WTC11 (cell line): ENCODE data around the gene SLC46A1. TPM values are rescaled to one million over a fixed set of nuclear protein-coding genes. Genes with fewer than 3 reads are reported as not detected.

ENCODE experiments used
- ATAC-seq: fragments of 200-7000 bp; cut with Tn5 transposase; 2 replicates; pipeline ENCODE4 v1.10.0; 2021; ENCODE audit warnings: mild to moderate bottlenecking, moderate library complexity
- CTCF ChIA-PET: fragments of 300-600 bp; sonication (Branson Sonifier 250); formaldehyde crosslinking; loops from one replicate; lab custom pipeline; 2021; ENCODE audit warnings: antibody characterized with exemption; lab: Charles Lee
- POLR2A ChIA-PET: fragments of 350-600 bp; sonication (Branson Sonifier 250); formaldehyde crosslinking; loops from one replicate; lab custom pipeline; 2021; ENCODE audit warnings: antibody characterized with exemption; lab: Charles Lee
- DNase-seq: peaks from one replicate; pipeline ENCODE4 v3.0.0; 2021; ENCODE audit warnings: low spot score
- H3K27ac Mint-ChIP-seq: 2 replicates; pipeline ENCODE4 v1.8.0; 2021; ENCODE audit warnings: mixed read lengths
- H3K27me3 Mint-ChIP-seq: 2 replicates; pipeline ENCODE4 v1.8.0; 2021; ENCODE audit warnings: low read depth, mild to moderate bottlenecking, moderate library complexity, mixed read lengths
- H3K36me3 Mint-ChIP-seq: 2 replicates; pipeline ENCODE4 v1.8.0; 2021; ENCODE audit warnings: mixed read lengths
- H3K4me1 Mint-ChIP-seq: 2 replicates; pipeline ENCODE4 v1.8.0; 2022; ENCODE audit warnings: mixed read lengths
- H3K4me3 Mint-ChIP-seq: 2 replicates; pipeline ENCODE4 v1.8.0; 2021; ENCODE audit warnings: mild to moderate bottlenecking, moderate library complexity, mixed read lengths
- H3K9me3 Mint-ChIP-seq: 2 replicates; pipeline ENCODE4 v1.8.0; 2021; ENCODE audit warnings: mixed read lengths
- CBFB ChIP-seq: sonication (generic); formaldehyde crosslinking; IDR thresholded peaks from 2 replicates; pipeline ENCODE4 v1.8.1; 2022; ENCODE audit warnings: mild to moderate bottlenecking, low read depth, missing genetic modification reagents
- CREB1 ChIP-seq: sonication (generic); formaldehyde crosslinking; IDR thresholded peaks from 2 replicates; pipeline ENCODE4 v1.8.0; 2023; ENCODE audit warnings: mild to moderate bottlenecking, missing genetic modification reagents
- CREM ChIP-seq: sonication (generic); formaldehyde crosslinking; IDR thresholded peaks from 2 replicates; pipeline ENCODE4 v1.8.1; 2022; ENCODE audit warnings: mild to moderate bottlenecking, missing genetic modification reagents, moderate library complexity
- EMX1 ChIP-seq: fragments of 250-450 bp; sonication (Bioruptor Pico); IDR thresholded peaks from 2 replicates; pipeline ENCODE4 v1.8.0; 2021; ENCODE audit warnings: mild to moderate bottlenecking
- FOXP1 ChIP-seq: sonication (generic); formaldehyde crosslinking; IDR thresholded peaks from 2 replicates; pipeline ENCODE4 v1.8.0; 2022; ENCODE audit warnings: missing genetic modification reagents, mild to moderate bottlenecking, moderate library complexity, borderline replicate concordance
- FOXP4 ChIP-seq: sonication (generic); formaldehyde crosslinking; IDR thresholded peaks from 2 replicates; pipeline ENCODE4 v1.8.0; 2022; ENCODE audit warnings: mild to moderate bottlenecking, missing genetic modification reagents
- GRHL2 ChIP-seq: fragments of 250-450 bp; sonication (Bioruptor Pico); IDR thresholded peaks from 2 replicates; pipeline ENCODE4 v1.8.0; 2022; ENCODE audit warnings: mild to moderate bottlenecking, moderate library complexity; ENCODE audit not compliant: insufficient replicate concordance, severe bottlenecking
- HMGA2 ChIP-seq: fragments of 250-450 bp; sonication (Bioruptor Pico); IDR thresholded peaks from 2 replicates; pipeline ENCODE4 v1.4.0; 2021; ENCODE audit warnings: mild to moderate bottlenecking, moderate library complexity
- IRF1 ChIP-seq: sonication (generic); formaldehyde crosslinking; IDR thresholded peaks from 2 replicates; pipeline ENCODE4 v1.8.0; 2023; ENCODE audit warnings: missing genetic modification reagents
- KAT7 ChIP-seq: sonication (generic); formaldehyde crosslinking; IDR thresholded peaks from 2 replicates; pipeline ENCODE4 v1.8.1; 2023; ENCODE audit warnings: missing genetic modification reagents, mild to moderate bottlenecking, borderline replicate concordance
- NFE2L1 ChIP-seq: sonication (generic); formaldehyde crosslinking; IDR thresholded peaks from 2 replicates; pipeline ENCODE4 v1.8.1; 2023; ENCODE audit warnings: missing genetic modification reagents
- NR3C1 ChIP-seq: sonication (generic); formaldehyde crosslinking; conservative IDR thresholded peaks from 2 replicates; pipeline ENCODE4 v1.8.1; 2023; ENCODE audit warnings: low read depth, mild to moderate bottlenecking, missing genetic modification reagents
- RORB ChIP-seq: fragments of 250-450 bp; sonication (Bioruptor Pico); IDR thresholded peaks from 2 replicates; pipeline ENCODE4 v1.9.0; 2021; ENCODE audit warnings: mild to moderate bottlenecking
- SMAD3 ChIP-seq: sonication (generic); formaldehyde crosslinking; IDR thresholded peaks from 2 replicates; pipeline ENCODE4 v1.8.0; 2022; ENCODE audit warnings: missing genetic modification reagents, mild to moderate bottlenecking, borderline replicate concordance
- SMAD4 ChIP-seq: sonication (generic); formaldehyde crosslinking; IDR thresholded peaks from 2 replicates; pipeline ENCODE4 v1.8.0; 2022; ENCODE audit warnings: mild to moderate bottlenecking, missing genetic modification reagents
- TCF7 ChIP-seq: sonication (generic); formaldehyde crosslinking; IDR thresholded peaks from 2 replicates; pipeline ENCODE4 v1.8.0; 2022; ENCODE audit warnings: mild to moderate bottlenecking, low read depth, missing genetic modification reagents, moderate library complexity
- USF2 ChIP-seq: sonication (generic); formaldehyde crosslinking; IDR thresholded peaks from 2 replicates; pipeline ENCODE4 v1.8.1; 2023; ENCODE audit warnings: mild to moderate bottlenecking, missing genetic modification reagents, moderate library complexity
- ZNF138 ChIP-seq: sonication (generic); formaldehyde crosslinking; conservative IDR thresholded peaks from 2 replicates; pipeline ENCODE4 v1.8.1; 2022; ENCODE audit warnings: mild to moderate bottlenecking, moderate library complexity, missing genetic modification reagents
- ZNF425 ChIP-seq: fragments of 250-450 bp; sonication (Bioruptor Pico); conservative IDR thresholded peaks from 2 replicates; pipeline ENCODE4 v1.9.0; 2021; ENCODE audit warnings: mild to moderate bottlenecking
- ZNF532 ChIP-seq: fragments of 250-450 bp; sonication (Bioruptor Pico); IDR thresholded peaks from 2 replicates; pipeline ENCODE4 v1.9.0; 2021; ENCODE audit warnings: mild to moderate bottlenecking, borderline replicate concordance
- total RNA-seq: library from RNA; stranded (reverse); gene quantifications from 3 replicates; pipeline ENCODE4 v1.2.3, GENCODE V29; 2021
- TF ChIP-seq, protein P1 (sequence below): sonication (generic); formaldehyde crosslinking; IDR thresholded peaks from 2 replicates; pipeline ENCODE4 v1.8.0; 2022; ENCODE audit warnings: mild to moderate bottlenecking, missing genetic modification reagents
- TF ChIP-seq, protein P2 (sequence below): fragments of 200-600 bp; IDR thresholded peaks from 2 replicates; pipeline ENCODE4 v1.8.0; 2022; ENCODE audit warnings: antibody characterized with exemption

SLC46A1 gene
- total RNA-seq, 1 experiment from 2014 or later: 6.7 TPM

GRCh38 chr17:28399808-28400207 lies 6.2 kb downstream of the SLC46A1 start:
- Mint-ChIP-seq H3K36me3 (0 out of 2 replicates have a peak, but pooled peaks cover 3% of the 10 kb centered on the region), H3K4me3 (no peak overlapping the region), H3K9me3 (no peaks in the 10 kb centered on the region), H3K27ac (no peak overlapping the region), H3K4me1 (peaks cover 41% of the 10 kb centered on the region)
- CTCF ChIA-PET: interaction anchor here (2.6 kb wide), 1 partner anchor 17 kb away, joined by 10 read pairs; no protein-coding TSS in a partner anchor
- DNase-seq (no peak), ATAC-seq (no peak)
- TF ChIP-seq CREM (CRISPR knock-in tag): no peak
- no peak for TF ChIP-seq HMGA2
- no peak for TF ChIP-seq TCF7 (CRISPR knock-in tag)
- no peak for TF ChIP-seq NR3C1 (CRISPR knock-in tag)
- no peak for TF ChIP-seq ZNF532 (CRISPR knock-in tag)
- no peak for TF ChIP-seq CREB1 (CRISPR knock-in tag)
- TF ChIP-seq RORB: no peak
- TF ChIP-seq SMAD4 (CRISPR knock-in tag): no peak
- no peak for TF ChIP-seq USF2 (CRISPR knock-in tag)
- TF ChIP-seq CBFB (CRISPR knock-in tag): no peak
- no peak for TF ChIP-seq SMAD3 (CRISPR knock-in tag)
- no peak for TF ChIP-seq ZNF138 (CRISPR knock-in tag)
- no peak for TF ChIP-seq FOXP1 (CRISPR knock-in tag)
- TF ChIP-seq, all 79 proteins: peak for 0
- H3K27me3 Mint-ChIP-seq: peaks cover 32% of the 10 kb centered on the region
- POLR2A ChIA-PET: no interaction called here

DNA sequence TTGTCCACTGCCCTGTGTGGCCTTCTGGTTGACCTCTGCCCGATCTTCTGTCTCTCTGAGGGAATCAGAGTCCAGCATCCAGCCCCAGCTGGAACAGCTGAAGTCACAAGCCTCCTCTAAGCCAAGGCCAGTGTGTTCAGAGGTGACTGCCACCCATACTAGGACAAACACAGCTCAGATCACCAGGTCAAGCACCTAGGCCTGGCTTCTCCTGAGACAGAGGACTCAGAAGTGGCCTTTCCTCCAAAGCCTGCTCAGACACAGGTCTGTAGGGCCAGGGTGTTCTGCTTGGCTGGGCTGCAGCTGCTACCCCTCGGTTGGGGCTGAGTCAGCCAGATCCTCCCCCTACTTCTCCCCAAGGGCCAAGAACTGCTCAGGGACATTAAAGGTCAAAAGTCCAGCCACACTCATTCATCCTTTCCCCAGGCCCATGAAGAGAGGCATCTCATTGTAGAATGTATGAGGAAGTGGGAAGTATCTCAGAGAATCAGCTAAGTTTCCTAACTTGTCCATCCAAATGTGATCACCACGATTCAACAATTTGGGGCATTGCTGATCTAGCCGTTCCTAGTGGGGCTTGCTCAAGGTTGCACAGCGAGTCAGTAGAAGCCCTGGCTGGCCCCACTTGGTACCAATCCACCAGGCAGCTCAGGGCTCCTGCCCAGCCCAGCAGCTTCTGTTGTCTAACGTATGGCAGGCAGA lies 7.6 kb downstream of the SLC46A1 start:
- Mint-ChIP-seq H3K4me3 (no peak overlapping the region), H3K27ac (no peak overlapping the region)
- ATAC-seq: no peak
- TF ChIP-seq, protein P1, sequence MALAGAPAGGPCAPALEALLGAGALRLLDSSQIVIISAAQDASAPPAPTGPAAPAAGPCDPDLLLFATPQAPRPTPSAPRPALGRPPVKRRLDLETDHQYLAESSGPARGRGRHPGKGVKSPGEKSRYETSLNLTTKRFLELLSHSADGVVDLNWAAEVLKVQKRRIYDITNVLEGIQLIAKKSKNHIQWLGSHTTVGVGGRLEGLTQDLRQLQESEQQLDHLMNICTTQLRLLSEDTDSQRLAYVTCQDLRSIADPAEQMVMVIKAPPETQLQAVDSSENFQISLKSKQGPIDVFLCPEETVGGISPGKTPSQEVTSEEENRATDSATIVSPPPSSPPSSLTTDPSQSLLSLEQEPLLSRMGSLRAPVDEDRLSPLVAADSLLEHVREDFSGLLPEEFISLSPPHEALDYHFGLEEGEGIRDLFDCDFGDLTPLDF (CRISPR knock-in tag): no peak
- TF ChIP-seq NFE2L1 (CRISPR knock-in tag): no peak
- no peak for TF ChIP-seq ZNF138 (CRISPR knock-in tag)
- no peak for TF ChIP-seq GRHL2
- TF ChIP-seq IRF1: no peak
- TF ChIP-seq, protein P2, sequence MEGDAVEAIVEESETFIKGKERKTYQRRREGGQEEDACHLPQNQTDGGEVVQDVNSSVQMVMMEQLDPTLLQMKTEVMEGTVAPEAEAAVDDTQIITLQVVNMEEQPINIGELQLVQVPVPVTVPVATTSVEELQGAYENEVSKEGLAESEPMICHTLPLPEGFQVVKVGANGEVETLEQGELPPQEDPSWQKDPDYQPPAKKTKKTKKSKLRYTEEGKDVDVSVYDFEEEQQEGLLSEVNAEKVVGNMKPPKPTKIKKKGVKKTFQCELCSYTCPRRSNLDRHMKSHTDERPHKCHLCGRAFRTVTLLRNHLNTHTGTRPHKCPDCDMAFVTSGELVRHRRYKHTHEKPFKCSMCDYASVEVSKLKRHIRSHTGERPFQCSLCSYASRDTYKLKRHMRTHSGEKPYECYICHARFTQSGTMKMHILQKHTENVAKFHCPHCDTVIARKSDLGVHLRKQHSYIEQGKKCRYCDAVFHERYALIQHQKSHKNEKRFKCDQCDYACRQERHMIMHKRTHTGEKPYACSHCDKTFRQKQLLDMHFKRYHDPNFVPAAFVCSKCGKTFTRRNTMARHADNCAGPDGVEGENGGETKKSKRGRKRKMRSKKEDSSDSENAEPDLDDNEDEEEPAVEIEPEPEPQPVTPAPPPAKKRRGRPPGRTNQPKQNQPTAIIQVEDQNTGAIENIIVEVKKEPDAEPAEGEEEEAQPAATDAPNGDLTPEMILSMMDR: no peak
- no peak for TF ChIP-seq KAT7 (CRISPR knock-in tag)
- TF ChIP-seq EMX1: no peak
- no peak for TF ChIP-seq ZNF425
- TF ChIP-seq FOXP4 (CRISPR knock-in tag): no peak

More for the DNA sequence above, 7.6 kb downstream of the SLC46A1 start:
- 0 out of 2 replicates have a peak, but pooled peaks cover 3% of the 10 kb centered on the region for H3K36me3 Mint-ChIP-seq
- H3K27me3 Mint-ChIP-seq: peaks cover 18% of the 10 kb centered on the region
- DNase-seq: no peak
- no peaks in the 10 kb centered on the region for H3K9me3 Mint-ChIP-seq
- peaks cover 27% of the 10 kb centered on the region for H3K4me1 Mint-ChIP-seq
- ChIA-PET POLR2A (no interaction called here), CTCF (interaction anchor here (1.1 to 2.6 kb wide), 2 partner anchors 17 to 18 kb away, joined by 3 to 10 read pairs; no protein-coding TSS in a partner anchor)
